ENCODE data around the gene ISOC2. TPM values are rescaled to one million over a fixed set of nuclear protein-coding genes. Genes with fewer than 3 reads are reported as not detected.
"Not testable (repeated sequence)": the region's sequence is repeated elsewhere in the genome, so short reads cannot be mapped to it uniquely, and the experiment has no call there.

ISOC2 gene
- total RNA-seq, 1 donor from 2014 or later, result 33.2 TPM

GRCh38 chr19:55419624-55420236 lies 41.7 kb downstream of the ISOC2 start:
- no peak for FAIRE-seq
- H3K36me3 ChIP-seq (ENCODE audit: control insufficient read depth, insufficient read depth, low read length), result no peaks in the 10 kb centered on the region
- DNase-seq (ENCODE audit: low read depth), result no peak
- no peak overlapping the region for H3K4me3 ChIP-seq (ENCODE audit: low read depth, low read length)
- no peaks in the 10 kb centered on the region for H3K27me3 ChIP-seq (ENCODE audit: control insufficient read depth, insufficient read depth, low read length)
- TF ChIP-seq CTCF (IDR thresholded peaks at IDR 0.05; ENCODE audit: insufficient read depth, low read length, severe bottlenecking), result no peak

- no peak for FAIRE-seq
- no peaks in the 10 kb centered on the region for H3K27me3 ChIP-seq (ENCODE audit: control insufficient read depth, insufficient read depth, low read length)
- H3K36me3 ChIP-seq (ENCODE audit: control insufficient read depth, insufficient read depth, low read length), result no peaks in the 10 kb centered on the region
- TF ChIP-seq CTCF (IDR thresholded peaks at IDR 0.05; ENCODE audit: insufficient read depth, low read length, severe bottlenecking), result no peak
- DNase-seq (ENCODE audit: low read depth), result no peak
- no peak overlapping the region for H3K4me3 ChIP-seq (ENCODE audit: low read depth, low read length)
Measured at GRCh38 chr19:55419103-55419502, 42.3 kb downstream of the ISOC2 start.

- Histone ChIP-seq H3K36me3 (ENCODE audit: control insufficient read depth, insufficient read depth, low read length) (no peaks in the 10 kb centered on the region), H3K4me3 (ENCODE audit: low read depth, low read length) (no peak overlapping the region), H3K27me3 (ENCODE audit: control insufficient read depth, insufficient read depth, low read length) (no peaks in the 10 kb centered on the region)
- DNase-seq (ENCODE audit: low read depth) (peak; percentile 73), FAIRE-seq (no peak)
- peak; percentile 69 for TF ChIP-seq CTCF (IDR thresholded peaks at IDR 0.05; ENCODE audit: insufficient read depth, low read length, severe bottlenecking)
Measured at GRCh38 chr19:55418185-55418584, 43.3 kb downstream of the ISOC2 start.

GRCh38 chr19:55410168-55410567 lies 51.3 kb downstream of the ISOC2 start:
- FAIRE-seq (no peak), DNase-seq (ENCODE audit: low read depth) (no peak)
- H3K27me3 ChIP-seq (ENCODE audit: control insufficient read depth, insufficient read depth, low read length), result no peaks in the 10 kb centered on the region
- peaks cover 4% of the 10 kb centered on the region for H3K36me3 ChIP-seq (ENCODE audit: control insufficient read depth, insufficient read depth, low read length)
- no peak overlapping the region for H3K4me3 ChIP-seq (ENCODE audit: low read depth, low read length)
- TF ChIP-seq CTCF (IDR thresholded peaks at IDR 0.05; ENCODE audit: insufficient read depth, low read length, severe bottlenecking), result no peak

- not testable (repeated sequence) for FAIRE-seq; DNase-seq (ENCODE audit: low read depth); H3K4me3 ChIP-seq (ENCODE audit: low read depth, low read length); H3K27me3 ChIP-seq (ENCODE audit: control insufficient read depth, insufficient read depth, low read length); H3K36me3 ChIP-seq (ENCODE audit: control insufficient read depth, insufficient read depth, low read length)
Measured at GRCh38 chr19:55409179-55409578, 52.3 kb downstream of the ISOC2 start.

- peaks cover 8% of the 10 kb centered on the region for H3K36me3 ChIP-seq (ENCODE audit: control insufficient read depth, insufficient read depth, low read length)
- H3K4me3 ChIP-seq (ENCODE audit: low read depth, low read length), result peak overlapping the region; percentile 76
- no peaks in the 10 kb centered on the region for H3K27me3 ChIP-seq (ENCODE audit: control insufficient read depth, insufficient read depth, low read length)
- FAIRE-seq (no peak), DNase-seq (ENCODE audit: low read depth) (no peak)
- no peak for TF ChIP-seq CTCF (IDR thresholded peaks at IDR 0.05; ENCODE audit: insufficient read depth, low read length, severe bottlenecking)
Measured at GRCh38 chr19:55408533-55408872, 52.9 kb downstream of the ISOC2 start.
